Gastroesophageal sphincter (tissue), 4 donors: ENCODE measurements around the gene RIMS4. TPM values are rescaled to one million over a fixed set of nuclear protein-coding genes. Genes with fewer than 3 reads are reported as not detected.
A peak's percentile ranks its signal among the peaks of the same experiment; 100 is the strongest.

Source experiments
- ATAC-seq: fragments of 150-250 bp; one replicate; pipeline ENCODE4 v1.9.1; 2016; ENCODE audit warnings: mild to moderate bottlenecking, moderate library complexity
- H3K27ac ChIP-seq, 4 donors: fragments of 200-600 bp; sonication (generic) in 3 of 4; 1 replicate in 3 of 4; 2 replicates in 1 of 4; pipeline ENCODE4 v1.5.1; 2016 to 2019
- H3K27me3 ChIP-seq: fragments of 200-600 bp; sonication (generic); one replicate; pipeline ENCODE4 v1.5.1; 2019
- H3K36me3 ChIP-seq, 2 donors: fragments of 200-600 bp; sonication (generic); one replicate each; pipeline ENCODE4 v1.5.1; 2019; ENCODE audit warnings: control low read depth in 1 of 2
- H3K4me1 ChIP-seq, 3 donors: fragments of 200-600 bp; sonication (generic); 1 replicate in 2 of 3; 2 replicates in 1 of 3; pipeline ENCODE4 v1.5.1; 2016 to 2019; ENCODE audit warnings: control low read depth in 2 of 3
- H3K4me3 ChIP-seq, 2 donors: fragments of 200-600 bp; sonication (generic); one replicate each; pipeline ENCODE4 v1.5.1; 2019; ENCODE audit warnings: mild to moderate bottlenecking in 1 of 2, moderate library complexity in 1 of 2
- H3K9me3 ChIP-seq, 3 donors: fragments of 200-600 bp; sonication (generic); one replicate each; pipeline ENCODE4 v1.5.1; 2017 to 2019; ENCODE audit warnings: control low read depth in 2 of 3
- CTCF ChIP-seq, 4 experiments: fragments of 200-600 bp in 2 of 4; fragments of 450-650 bp in 2 of 4; sonication (generic) in 1 of 4; IDR thresholded peaks; one replicate each; pipeline ENCODE4 v1.5.1; 2017 to 2019; ENCODE audit warnings: antibody characterized with exemption in 4 of 4, mild to moderate bottlenecking in 2 of 4, moderate library complexity in 2 of 4
- EP300 ChIP-seq: sonication (generic); formaldehyde crosslinking; IDR thresholded peaks from one replicate; pipeline ENCODE4 v1.6.1; 2017; ENCODE audit warnings: antibody characterized with exemption, mild to moderate bottlenecking
- POLR2A ChIP-seq, 2 donors: fragments of 450-650 bp; IDR thresholded peaks; one replicate each; pipeline ENCODE4 v1.6.1; 2017; ENCODE audit warnings: antibody characterized with exemption in 2 of 2, mild to moderate bottlenecking in 2 of 2, moderate library complexity in 1 of 2
- POLR2AphosphoS5 ChIP-seq: sonication (generic); formaldehyde crosslinking; IDR thresholded peaks from one replicate; pipeline ENCODE4 v1.6.1; 2017; ENCODE audit warnings: antibody characterized with exemption
- WGBS, 2 donors: methylation state at CpG; one replicate each; pipeline ENCODE4 v1.1.5; 2018; ENCODE audit warnings: low coverage in 1 of 2; 5-methylcytosine and 5-hydroxymethylcytosine counted together
- total RNA-seq, 4 donors: library from RNA; depleted of rRNA; stranded (reverse); fragments of >200 nt; gene quantifications; one replicate each; pipeline ENCODE4 v1.1.0, GENCODE V29; 2016

RIMS4 gene
- total RNA-seq, 4 donors from 2014 or later: 1.2 to 4.6 (median 2.4) TPM

DNA sequence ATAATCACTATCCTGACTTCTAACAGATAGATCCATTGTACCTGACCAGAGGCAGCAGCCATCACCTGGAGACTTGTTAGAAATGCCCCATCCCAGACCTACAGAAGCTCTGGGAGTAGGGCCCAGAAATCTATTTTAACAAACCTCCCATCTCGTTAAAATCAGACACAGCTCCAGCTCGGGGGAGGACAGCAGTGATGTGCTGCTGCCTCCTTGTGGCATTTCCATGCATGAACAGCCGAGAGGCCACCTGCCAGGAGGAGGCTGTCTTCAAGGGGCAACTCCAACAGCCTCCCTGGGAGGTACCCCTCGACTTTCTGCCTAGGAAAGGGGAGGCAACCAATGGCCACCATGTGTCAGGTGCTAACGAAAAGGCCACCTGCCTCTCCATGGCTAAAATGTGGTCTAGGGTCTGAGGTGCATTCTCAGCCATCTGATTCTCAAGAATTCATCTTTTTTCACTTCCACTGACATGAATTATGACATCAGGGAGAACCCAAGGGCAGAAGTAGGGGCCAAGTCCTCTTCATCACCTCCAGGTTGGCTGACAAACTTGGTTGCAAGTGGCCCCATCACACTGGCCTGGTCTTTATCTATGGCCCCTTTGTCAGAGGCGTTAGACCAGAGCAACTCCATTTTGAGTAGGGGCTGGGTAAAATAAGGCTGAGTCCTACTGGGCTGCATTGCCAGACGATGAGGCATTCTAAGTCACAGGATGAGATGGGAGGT, 76.8 kb downstream of the RIMS4 start:
- Histone ChIP-seq H3K4me1 (peaks cover 3 to 57% (median 8%) of the 10 kb centered on the region in 3 donors), H3K4me3 (no peak overlapping the region), H3K36me3 (no peaks in the 10 kb centered on the region), H3K9me3 (no peaks in the 10 kb centered on the region), H3K27ac (peak overlapping the region in 1 of 4 donors; percentile 62), H3K27me3 (no peaks in the 10 kb centered on the region)
- TF ChIP-seq EP300: no peak
- TF ChIP-seq POLR2AphosphoS5: peak; percentile 26
- TF ChIP-seq POLR2A (IDR thresholded peaks at IDR 0.05): no peak
- TF ChIP-seq CTCF (IDR thresholded peaks at IDR 0.05): peak; percentile 90 to 98 (median 96)
- WGBS, 2 donors: 0% methylated on average over 1 to 3 of the region's 7 CpGs
- ATAC-seq: peak; percentile 59

- WGBS, 2 donors: 69 to 73% methylated on average over 6 of the region's 6 CpGs
- Histone ChIP-seq H3K9me3 (no peaks in the 10 kb centered on the region), H3K27ac (peak overlapping the region in 2 of 4 donors; percentile 31 to 62), H3K4me1 (peaks cover 3 to 65% (median 8%) of the 10 kb centered on the region in 3 donors), H3K27me3 (no peaks in the 10 kb centered on the region), H3K36me3 (peaks cover 0 to 1% of the 10 kb centered on the region in 2 donors), H3K4me3 (no peak overlapping the region)
- no peak for TF ChIP-seq POLR2A (IDR thresholded peaks at IDR 0.05)
- no peak for TF ChIP-seq POLR2AphosphoS5
- TF ChIP-seq EP300: no peak
- TF ChIP-seq CTCF (IDR thresholded peaks at IDR 0.05): no peak
- no peak for ATAC-seq
Measured at GRCh38 chr20:44732327-44732726, 78.0 kb downstream of the RIMS4 start.

DNA sequence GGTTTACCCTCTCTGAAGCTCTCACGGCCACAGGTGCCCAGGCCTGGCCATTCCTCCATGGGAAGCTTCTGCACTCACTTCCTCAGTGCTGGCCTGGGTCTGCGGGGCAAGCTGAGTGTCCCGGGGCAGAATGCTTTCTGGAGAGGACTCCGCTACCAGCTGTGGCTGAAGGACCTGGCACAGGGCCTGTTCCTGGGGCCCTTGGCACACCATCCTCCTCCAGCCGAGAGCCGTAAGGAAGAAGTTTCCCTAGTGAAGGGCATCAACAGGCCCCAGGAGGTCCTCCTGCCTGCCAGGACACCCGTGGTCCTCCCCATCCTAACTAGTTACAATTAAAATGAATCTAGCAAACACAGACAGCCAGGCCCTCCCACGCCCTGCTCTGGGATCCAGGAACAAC, 78.7 kb downstream of the RIMS4 start:
- WGBS, 2 donors: 100% methylated on average over 1 of the region's 8 CpGs; no CpG with 5 or more reads in 1 of the 2 donors
- Histone ChIP-seq H3K27me3 (no peaks in the 10 kb centered on the region), H3K27ac (peak overlapping the region in 3 of 4 donors; percentile 31 to 62 (median 42)), H3K4me3 (no peak overlapping the region), H3K36me3 (peaks cover 0 to 5% of the 10 kb centered on the region in 2 donors), H3K4me1 (peaks cover 3 to 66% (median 8%) of the 10 kb centered on the region in 3 donors), H3K9me3 (no peaks in the 10 kb centered on the region)
- TF ChIP-seq POLR2AphosphoS5: no peak
- no peak for TF ChIP-seq EP300
- no peak for TF ChIP-seq POLR2A (IDR thresholded peaks at IDR 0.05)
- TF ChIP-seq CTCF (IDR thresholded peaks at IDR 0.05): no peak
- ATAC-seq: no peak

- Histone ChIP-seq H3K4me1 (peaks cover 3 to 57% (median 8%) of the 10 kb centered on the region in 3 donors), H3K4me3 (no peak overlapping the region), H3K9me3 (no peaks in the 10 kb centered on the region), H3K27ac (peak overlapping the region in 1 of 4 donors; percentile 74), H3K27me3 (no peaks in the 10 kb centered on the region), H3K36me3 (peaks cover 0 to 5% of the 10 kb centered on the region in 2 donors)
- ATAC-seq: no peak
- WGBS, 2 donors: 71 to 72% methylated on average over 2 of the region's 2 CpGs
- TF ChIP-seq POLR2AphosphoS5 (peak; percentile 43), CTCF (IDR thresholded peaks at IDR 0.05) (no peak)
Measured at GRCh38 chr20:44730441-44730840, 79.9 kb downstream of the RIMS4 start.
